WTC11 (cell line): Measurements from ENCODE around the gene GRM7. TPM values are rescaled to one million over a fixed set of nuclear protein-coding genes. Genes with fewer than 3 reads are reported as not detected.

Experiments
- ATAC-seq: fragments of 200-7000 bp; cut with Tn5 transposase; 2 replicates; pipeline ENCODE4 v1.10.0; 2021; ENCODE audit warnings: mild to moderate bottlenecking, moderate library complexity
- CTCF ChIA-PET: fragments of 300-600 bp; sonication (Branson Sonifier 250); formaldehyde crosslinking; loops from one replicate; lab custom pipeline; 2021; ENCODE audit warnings: antibody characterized with exemption; lab: Charles Lee
- POLR2A ChIA-PET: fragments of 350-600 bp; sonication (Branson Sonifier 250); formaldehyde crosslinking; loops from one replicate; lab custom pipeline; 2021; ENCODE audit warnings: antibody characterized with exemption; lab: Charles Lee
- DNase-seq: peaks from one replicate; pipeline ENCODE4 v3.0.0; 2021; ENCODE audit warnings: low spot score
- H3K27ac Mint-ChIP-seq: 2 replicates; pipeline ENCODE4 v1.8.0; 2021; ENCODE audit warnings: mixed read lengths
- H3K27me3 Mint-ChIP-seq: 2 replicates; pipeline ENCODE4 v1.8.0; 2021; ENCODE audit warnings: low read depth, mild to moderate bottlenecking, moderate library complexity, mixed read lengths
- H3K36me3 Mint-ChIP-seq: 2 replicates; pipeline ENCODE4 v1.8.0; 2021; ENCODE audit warnings: mixed read lengths
- H3K4me1 Mint-ChIP-seq: 2 replicates; pipeline ENCODE4 v1.8.0; 2022; ENCODE audit warnings: mixed read lengths
- H3K4me3 Mint-ChIP-seq: 2 replicates; pipeline ENCODE4 v1.8.0; 2021; ENCODE audit warnings: mild to moderate bottlenecking, moderate library complexity, mixed read lengths
- H3K9me3 Mint-ChIP-seq: 2 replicates; pipeline ENCODE4 v1.8.0; 2021; ENCODE audit warnings: mixed read lengths
- NR1H2 ChIP-seq: sonication (generic); formaldehyde crosslinking; IDR thresholded peaks from 2 replicates; pipeline ENCODE4 v1.9.0; 2021; ENCODE audit warnings: mild to moderate bottlenecking, moderate library complexity, missing genetic modification reagents
- OVOL2 ChIP-seq: fragments of 250-450 bp; sonication (Bioruptor Pico); IDR thresholded peaks from 2 replicates; pipeline ENCODE4 v1.9.0; 2021; ENCODE audit warnings: mild to moderate bottlenecking, borderline replicate concordance
- TEAD4 ChIP-seq: sonication (generic); formaldehyde crosslinking; IDR thresholded peaks from 2 replicates; pipeline ENCODE4 v1.8.0; 2022; ENCODE audit warnings: mild to moderate bottlenecking, missing genetic modification reagents
- ZBTB21 ChIP-seq: sonication (generic); formaldehyde crosslinking; IDR thresholded peaks from 2 replicates; pipeline ENCODE4 v1.8.1; 2023; ENCODE audit warnings: mild to moderate bottlenecking, missing genetic modification reagents, borderline replicate concordance
- ZNF219 ChIP-seq: sonication (generic); formaldehyde crosslinking; IDR thresholded peaks from 2 replicates; pipeline ENCODE4 v1.8.0; 2023; ENCODE audit warnings: missing genetic modification reagents, mild to moderate bottlenecking, borderline replicate concordance
- ZNF671 ChIP-seq: fragments of 250-450 bp; sonication (Bioruptor Pico); IDR thresholded peaks from 2 replicates; pipeline ENCODE4 v1.8.0; 2021; ENCODE audit warnings: mild to moderate bottlenecking
- total RNA-seq: library from RNA; stranded (reverse); gene quantifications from 3 replicates; pipeline ENCODE4 v1.2.3, GENCODE V29; 2021
- TF ChIP-seq, protein P1 (sequence below): sonication (generic); formaldehyde crosslinking; IDR thresholded peaks from 2 replicates; pipeline ENCODE4 v1.8.0; 2022; ENCODE audit warnings: mild to moderate bottlenecking, missing genetic modification reagents
- TF ChIP-seq, protein P2 (sequence below): sonication (generic); formaldehyde crosslinking; IDR thresholded peaks from 2 replicates; pipeline ENCODE4 v1.8.1; 2022; ENCODE audit warnings: low read depth, missing genetic modification reagents, borderline replicate concordance
- TF ChIP-seq, protein P3 (sequence below): sonication (generic); formaldehyde crosslinking; conservative IDR thresholded peaks from 2 replicates; pipeline ENCODE4 v1.8.1; 2023; ENCODE audit warnings: mild to moderate bottlenecking, low read depth, missing genetic modification reagents, moderate library complexity
- TF ChIP-seq, protein P4 (sequence below): fragments of 250-450 bp; sonication (Bioruptor Pico); IDR thresholded peaks from 2 replicates; pipeline ENCODE4 v1.9.0; 2021; ENCODE audit warnings: mild to moderate bottlenecking, borderline replicate concordance
- TF ChIP-seq, protein P5 (sequence below): sonication (generic); formaldehyde crosslinking; IDR thresholded peaks from 2 replicates; pipeline ENCODE4 v1.8.1; 2023; ENCODE audit warnings: mild to moderate bottlenecking, missing genetic modification reagents, moderate library complexity

The GRM7 gene
- total RNA-seq, 1 experiment from 2014 or later, result 0.42 TPM

DNA sequence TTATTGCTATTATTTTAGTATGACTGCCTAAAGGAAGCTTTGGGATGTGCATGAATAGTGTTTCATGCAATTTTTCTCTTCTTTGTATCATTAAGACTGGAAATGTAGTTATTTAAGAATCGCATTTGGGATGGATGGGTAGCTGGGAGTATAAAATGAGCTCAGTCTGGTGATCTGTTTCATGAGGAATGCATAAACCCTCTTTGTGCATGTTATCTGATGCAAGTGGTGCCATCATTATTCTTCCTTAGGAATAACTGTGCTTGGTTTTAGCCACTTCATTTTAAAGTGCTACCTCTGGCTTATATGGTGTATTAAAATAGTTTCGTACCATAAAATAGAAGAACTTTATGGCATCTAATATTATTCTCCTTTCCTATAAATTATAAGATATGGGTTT, 535.6 kb downstream of the GRM7 start (continued):
- TF ChIP-seq, protein P1, sequence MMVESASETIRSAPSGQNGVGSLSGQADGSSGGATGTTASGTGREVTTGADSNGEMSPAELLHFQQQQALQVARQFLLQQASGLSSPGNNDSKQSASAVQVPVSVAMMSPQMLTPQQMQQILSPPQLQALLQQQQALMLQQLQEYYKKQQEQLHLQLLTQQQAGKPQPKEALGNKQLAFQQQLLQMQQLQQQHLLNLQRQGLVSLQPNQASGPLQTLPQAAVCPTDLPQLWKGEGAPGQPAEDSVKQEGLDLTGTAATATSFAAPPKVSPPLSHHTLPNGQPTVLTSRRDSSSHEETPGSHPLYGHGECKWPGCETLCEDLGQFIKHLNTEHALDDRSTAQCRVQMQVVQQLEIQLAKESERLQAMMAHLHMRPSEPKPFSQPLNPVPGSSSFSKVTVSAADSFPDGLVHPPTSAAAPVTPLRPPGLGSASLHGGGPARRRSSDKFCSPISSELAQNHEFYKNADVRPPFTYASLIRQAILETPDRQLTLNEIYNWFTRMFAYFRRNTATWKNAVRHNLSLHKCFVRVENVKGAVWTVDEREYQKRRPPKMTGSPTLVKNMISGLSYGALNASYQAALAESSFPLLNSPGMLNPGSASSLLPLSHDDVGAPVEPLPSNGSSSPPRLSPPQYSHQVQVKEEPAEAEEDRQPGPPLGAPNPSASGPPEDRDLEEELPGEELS, result no peak
- TF ChIP-seq ZBTB21, result no peak
- TF ChIP-seq, protein P2, sequence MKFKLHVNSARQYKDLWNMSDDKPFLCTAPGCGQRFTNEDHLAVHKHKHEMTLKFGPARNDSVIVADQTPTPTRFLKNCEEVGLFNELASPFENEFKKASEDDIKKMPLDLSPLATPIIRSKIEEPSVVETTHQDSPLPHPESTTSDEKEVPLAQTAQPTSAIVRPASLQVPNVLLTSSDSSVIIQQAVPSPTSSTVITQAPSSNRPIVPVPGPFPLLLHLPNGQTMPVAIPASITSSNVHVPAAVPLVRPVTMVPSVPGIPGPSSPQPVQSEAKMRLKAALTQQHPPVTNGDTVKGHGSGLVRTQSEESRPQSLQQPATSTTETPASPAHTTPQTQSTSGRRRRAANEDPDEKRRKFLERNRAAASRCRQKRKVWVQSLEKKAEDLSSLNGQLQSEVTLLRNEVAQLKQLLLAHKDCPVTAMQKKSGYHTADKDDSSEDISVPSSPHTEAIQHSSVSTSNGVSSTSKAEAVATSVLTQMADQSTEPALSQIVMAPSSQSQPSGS (CRISPR knock-in tag), result no peak

DNA sequence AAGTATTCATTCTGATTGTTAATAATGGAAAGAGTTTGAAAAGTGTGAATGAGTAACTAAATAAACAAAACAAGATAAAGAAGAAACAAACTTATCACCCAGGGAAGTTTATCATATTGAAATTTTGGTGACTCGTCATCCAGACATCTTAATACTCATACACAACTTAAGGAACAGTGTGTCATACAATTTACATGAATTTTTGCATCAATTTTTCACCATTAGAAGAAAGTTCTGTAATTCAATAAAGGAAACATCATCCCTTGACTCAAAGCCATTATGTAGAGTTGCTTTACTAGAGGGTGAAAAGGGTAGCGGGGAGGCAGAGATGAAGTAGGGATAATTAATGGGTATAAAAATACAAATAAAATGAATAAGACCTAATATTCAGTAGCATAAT, 536.2 kb downstream of the GRM7 start:
- H3K36me3 Mint-ChIP-seq, result no peaks in the 10 kb centered on the region
- no peaks in the 10 kb centered on the region for H3K27me3 Mint-ChIP-seq
- H3K4me3 Mint-ChIP-seq, result no peak overlapping the region
- no peak overlapping the region for H3K27ac Mint-ChIP-seq
- peaks cover 3% of the 10 kb centered on the region; the same call in 1 of the 2 replicates for H3K4me1 Mint-ChIP-seq
- no peak for ATAC-seq
- DNase-seq, result no peak
- POLR2A ChIA-PET, result no interaction called here
- no peaks in the 10 kb centered on the region for H3K9me3 Mint-ChIP-seq
- no peak for TF ChIP-seq OVOL2
- TF ChIP-seq ZNF671 (CRISPR knock-in tag), result no peak
- TF ChIP-seq, protein P3, sequence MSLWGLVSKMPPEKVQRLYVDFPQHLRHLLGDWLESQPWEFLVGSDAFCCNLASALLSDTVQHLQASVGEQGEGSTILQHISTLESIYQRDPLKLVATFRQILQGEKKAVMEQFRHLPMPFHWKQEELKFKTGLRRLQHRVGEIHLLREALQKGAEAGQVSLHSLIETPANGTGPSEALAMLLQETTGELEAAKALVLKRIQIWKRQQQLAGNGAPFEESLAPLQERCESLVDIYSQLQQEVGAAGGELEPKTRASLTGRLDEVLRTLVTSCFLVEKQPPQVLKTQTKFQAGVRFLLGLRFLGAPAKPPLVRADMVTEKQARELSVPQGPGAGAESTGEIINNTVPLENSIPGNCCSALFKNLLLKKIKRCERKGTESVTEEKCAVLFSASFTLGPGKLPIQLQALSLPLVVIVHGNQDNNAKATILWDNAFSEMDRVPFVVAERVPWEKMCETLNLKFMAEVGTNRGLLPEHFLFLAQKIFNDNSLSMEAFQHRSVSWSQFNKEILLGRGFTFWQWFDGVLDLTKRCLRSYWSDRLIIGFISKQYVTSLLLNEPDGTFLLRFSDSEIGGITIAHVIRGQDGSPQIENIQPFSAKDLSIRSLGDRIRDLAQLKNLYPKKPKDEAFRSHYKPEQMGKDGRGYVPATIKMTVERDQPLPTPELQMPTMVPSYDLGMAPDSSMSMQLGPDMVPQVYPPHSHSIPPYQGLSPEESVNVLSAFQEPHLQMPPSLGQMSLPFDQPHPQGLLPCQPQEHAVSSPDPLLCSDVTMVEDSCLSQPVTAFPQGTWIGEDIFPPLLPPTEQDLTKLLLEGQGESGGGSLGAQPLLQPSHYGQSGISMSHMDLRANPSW (CRISPR knock-in tag), result no peak
- no peak for TF ChIP-seq ZNF219 (CRISPR knock-in tag)
- TF ChIP-seq, protein P4, sequence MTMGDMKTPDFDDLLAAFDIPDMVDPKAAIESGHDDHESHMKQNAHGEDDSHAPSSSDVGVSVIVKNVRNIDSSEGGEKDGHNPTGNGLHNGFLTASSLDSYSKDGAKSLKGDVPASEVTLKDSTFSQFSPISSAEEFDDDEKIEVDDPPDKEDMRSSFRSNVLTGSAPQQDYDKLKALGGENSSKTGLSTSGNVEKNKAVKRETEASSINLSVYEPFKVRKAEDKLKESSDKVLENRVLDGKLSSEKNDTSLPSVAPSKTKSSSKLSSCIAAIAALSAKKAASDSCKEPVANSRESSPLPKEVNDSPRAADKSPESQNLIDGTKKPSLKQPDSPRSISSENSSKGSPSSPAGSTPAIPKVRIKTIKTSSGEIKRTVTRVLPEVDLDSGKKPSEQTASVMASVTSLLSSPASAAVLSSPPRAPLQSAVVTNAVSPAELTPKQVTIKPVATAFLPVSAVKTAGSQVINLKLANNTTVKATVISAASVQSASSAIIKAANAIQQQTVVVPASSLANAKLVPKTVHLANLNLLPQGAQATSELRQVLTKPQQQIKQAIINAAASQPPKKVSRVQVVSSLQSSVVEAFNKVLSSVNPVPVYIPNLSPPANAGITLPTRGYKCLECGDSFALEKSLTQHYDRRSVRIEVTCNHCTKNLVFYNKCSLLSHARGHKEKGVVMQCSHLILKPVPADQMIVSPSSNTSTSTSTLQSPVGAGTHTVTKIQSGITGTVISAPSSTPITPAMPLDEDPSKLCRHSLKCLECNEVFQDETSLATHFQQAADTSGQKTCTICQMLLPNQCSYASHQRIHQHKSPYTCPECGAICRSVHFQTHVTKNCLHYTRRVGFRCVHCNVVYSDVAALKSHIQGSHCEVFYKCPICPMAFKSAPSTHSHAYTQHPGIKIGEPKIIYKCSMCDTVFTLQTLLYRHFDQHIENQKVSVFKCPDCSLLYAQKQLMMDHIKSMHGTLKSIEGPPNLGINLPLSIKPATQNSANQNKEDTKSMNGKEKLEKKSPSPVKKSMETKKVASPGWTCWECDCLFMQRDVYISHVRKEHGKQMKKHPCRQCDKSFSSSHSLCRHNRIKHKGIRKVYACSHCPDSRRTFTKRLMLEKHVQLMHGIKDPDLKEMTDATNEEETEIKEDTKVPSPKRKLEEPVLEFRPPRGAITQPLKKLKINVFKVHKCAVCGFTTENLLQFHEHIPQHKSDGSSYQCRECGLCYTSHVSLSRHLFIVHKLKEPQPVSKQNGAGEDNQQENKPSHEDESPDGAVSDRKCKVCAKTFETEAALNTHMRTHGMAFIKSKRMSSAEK, result no peak
- TF ChIP-seq, protein P5, sequence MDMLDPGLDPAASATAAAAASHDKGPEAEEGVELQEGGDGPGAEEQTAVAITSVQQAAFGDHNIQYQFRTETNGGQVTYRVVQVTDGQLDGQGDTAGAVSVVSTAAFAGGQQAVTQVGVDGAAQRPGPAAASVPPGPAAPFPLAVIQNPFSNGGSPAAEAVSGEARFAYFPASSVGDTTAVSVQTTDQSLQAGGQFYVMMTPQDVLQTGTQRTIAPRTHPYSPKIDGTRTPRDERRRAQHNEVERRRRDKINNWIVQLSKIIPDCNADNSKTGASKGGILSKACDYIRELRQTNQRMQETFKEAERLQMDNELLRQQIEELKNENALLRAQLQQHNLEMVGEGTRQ (CRISPR knock-in tag), result no peak
- TF ChIP-seq TEAD4 (CRISPR knock-in tag), result no peak
- TF ChIP-seq NR1H2 (CRISPR knock-in tag), result no peak
- TF ChIP-seq, protein P2 (CRISPR knock-in tag), result no peak
- TF ChIP-seq, all 79 proteins: peak for 0
- CTCF ChIA-PET, result no interaction called here
